HG02759 (cell line): ENCODE data around the gene NIN.

Experiments used
- ATAC-seq: cut with Tn5 transposase; IDR thresholded peaks from one replicate; pipeline ENCODE4 v1.9.1; 2021; ENCODE audit warnings: mild to moderate bottlenecking, moderate library complexity; ENCODE audit not compliant: unreplicated experiment

The NIN gene

DNA sequence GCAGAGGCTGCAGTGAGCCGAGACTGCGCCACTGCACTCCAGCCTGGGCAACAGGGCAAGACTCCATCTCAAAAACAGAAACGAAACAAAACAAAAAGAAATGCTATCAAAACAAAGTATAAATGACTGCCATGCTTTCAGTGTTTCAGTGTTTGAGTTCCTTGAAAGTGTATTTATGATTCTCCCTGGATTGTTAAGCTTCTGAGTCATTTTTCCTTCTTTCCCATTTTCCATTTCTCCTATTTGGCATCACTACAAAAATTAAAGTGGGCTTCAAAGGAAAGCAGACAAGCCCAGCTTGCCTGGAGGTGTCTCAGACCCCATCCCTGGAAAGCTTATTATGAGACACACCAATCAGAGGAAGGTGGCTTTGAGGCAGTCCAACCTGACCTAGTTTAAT is 35.1 kb downstream of the NIN start:
- no peak for ATAC-seq

DNA sequence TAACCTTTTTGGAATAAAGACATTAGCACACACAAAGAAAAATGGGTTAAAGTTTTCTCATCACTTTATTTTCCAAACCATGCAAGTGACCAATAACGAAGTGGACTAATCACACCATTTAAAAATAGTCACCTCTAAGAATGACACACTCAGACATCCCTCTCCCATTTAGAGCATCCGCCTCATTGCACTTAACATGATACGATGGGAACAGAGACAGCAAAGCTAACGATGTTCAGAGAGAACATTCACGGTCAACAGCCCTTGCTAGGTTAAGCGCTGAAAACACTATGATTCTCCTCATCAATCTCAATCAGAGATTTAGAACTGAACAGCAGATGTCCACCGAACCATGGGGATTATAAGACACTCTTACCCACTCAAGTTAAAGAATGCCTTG is 35.8 kb downstream of the NIN start:
- no peak for ATAC-seq

DNA sequence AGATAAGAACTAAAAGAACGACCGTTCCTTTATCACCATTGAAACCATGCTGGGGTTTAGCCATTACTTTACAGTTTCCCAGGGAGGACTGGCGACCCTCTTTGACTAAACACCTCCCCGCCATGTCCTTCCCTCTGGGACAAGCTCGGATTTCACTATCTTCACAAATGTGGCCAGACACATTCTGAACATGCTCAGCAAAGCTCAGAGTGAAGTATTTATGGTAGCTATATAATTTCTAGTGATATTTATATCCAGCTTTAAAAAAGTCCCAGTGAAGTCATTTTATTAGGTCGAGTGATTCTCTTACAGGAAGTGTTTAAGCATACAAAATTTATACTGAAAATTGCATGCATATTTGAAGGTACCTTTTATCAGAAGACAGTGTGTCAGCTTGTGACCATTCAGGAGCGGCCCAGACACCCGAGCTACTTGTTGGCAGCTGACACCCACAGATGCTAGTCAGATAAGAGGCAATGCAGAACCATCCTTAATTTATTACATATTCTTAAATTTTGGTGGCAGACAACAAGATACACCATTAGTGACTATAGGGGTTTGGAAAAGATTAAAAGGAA is 36.8 kb downstream of the NIN start:
- no peak for ATAC-seq

DNA sequence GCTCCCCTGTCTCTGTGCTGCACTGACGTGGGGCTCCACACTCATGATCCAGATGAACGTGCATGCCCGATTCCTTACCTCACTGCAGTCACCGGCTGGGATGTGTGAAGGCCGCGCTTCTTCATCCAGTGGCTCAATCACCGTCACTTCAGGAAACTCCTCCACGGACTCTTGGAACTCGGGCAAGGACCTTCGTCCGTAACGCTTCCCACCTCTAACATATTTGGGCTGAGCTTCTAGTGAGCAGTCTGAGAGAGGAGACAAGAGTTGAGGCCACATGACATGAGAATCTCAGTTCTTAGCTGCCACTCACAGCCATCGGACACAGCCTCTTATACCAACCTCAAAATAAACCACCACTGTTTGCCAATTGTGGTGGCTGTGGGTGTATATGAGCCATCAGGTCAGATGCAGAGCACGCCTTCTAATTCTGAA is 38.3 kb downstream of the NIN start:
- ATAC-seq: no peak

DNA sequence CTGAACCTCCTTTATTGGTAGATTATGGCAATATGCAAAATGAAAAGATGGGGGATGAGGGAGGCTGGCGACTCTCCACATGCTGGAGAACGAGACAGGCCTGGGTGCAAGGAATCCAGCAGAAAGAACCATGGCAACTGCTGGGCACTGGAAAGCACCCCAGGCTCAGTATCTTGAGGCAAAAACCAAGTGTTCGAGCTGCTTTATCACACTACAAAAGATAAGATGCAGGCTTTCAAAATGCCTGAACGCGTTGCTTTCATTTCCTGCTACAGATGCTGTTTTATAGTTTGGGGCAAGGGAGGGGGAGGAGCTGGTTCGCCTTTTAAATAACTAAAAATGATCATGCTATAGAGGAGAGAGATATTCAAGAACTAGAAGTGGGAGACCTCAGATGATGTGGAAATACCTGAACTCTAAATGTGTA is 38.9 kb downstream of the NIN start:
- no peak for ATAC-seq

DNA sequence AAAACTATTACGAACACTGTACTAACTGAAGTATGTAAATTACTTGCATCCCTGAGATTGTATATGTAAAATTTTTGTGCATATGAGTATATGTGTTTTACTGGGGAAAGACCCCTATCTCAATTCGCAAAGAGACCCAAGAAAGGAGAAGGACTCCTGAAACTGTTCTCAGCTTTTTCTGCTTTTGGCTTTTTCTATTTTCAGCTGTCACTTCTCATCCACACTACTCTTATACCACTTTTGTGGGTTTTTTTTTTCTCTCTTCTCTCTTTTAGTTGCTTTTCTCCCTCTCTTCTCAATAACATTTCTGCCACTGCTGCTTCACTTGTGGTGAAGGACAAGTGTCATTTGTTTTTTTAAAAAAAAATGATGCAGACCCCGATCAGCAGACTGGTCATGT is 39.8 kb downstream of the NIN start:
- peak; percentile 32 for ATAC-seq

DNA sequence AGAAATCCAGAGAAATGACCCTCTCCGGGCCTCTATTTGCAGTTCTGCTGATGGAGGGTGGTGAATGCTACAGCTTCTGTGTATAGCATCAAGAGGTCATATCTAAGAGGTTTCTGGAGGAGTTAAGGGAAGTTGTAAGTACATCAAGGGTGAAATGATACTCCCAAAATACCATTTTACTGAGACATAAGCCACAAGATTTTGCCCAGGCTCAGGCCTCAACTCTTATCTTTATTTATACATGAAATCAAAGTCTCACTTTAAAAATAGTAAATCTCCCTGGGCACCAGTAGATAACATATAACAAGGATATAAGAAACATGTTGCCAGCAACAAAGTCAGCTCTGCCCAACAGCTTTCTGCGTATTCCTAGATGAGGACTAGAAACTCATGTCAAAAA is 40.4 kb downstream of the NIN start:
- no peak for ATAC-seq

DNA sequence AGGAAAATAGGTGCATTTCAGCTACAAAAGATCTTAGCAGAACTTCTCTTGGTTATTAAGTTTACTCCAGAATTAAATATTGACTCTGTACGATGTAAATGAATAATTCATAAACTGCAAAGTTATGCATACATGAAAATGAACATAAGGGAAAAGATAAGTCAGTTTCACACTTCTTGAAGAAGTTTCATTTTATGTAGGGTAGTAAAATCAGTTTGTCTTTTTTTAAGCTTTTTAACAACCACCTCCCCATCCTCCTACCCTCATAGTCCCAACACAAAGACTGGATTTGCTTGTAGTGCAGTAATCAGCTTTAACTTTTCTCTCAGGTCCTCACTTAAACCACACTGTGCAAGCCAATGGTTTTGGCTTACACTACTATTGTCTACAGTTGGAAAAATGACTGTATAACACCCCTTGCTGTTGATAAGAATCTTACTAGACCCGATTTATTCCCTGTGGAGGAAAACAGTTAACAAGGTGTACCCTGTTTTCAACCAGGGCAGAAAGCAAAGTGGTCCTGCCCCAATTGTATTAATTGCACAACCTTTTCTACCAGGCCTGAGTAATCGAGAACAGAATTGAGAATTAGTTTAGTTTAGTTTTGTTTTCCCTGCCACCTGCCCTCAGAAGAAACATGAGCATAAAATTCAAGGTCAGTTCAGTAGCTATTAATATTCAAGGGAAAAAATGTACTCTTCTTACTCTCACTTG is 44.1 kb downstream of the NIN start:
- no peak for ATAC-seq

DNA sequence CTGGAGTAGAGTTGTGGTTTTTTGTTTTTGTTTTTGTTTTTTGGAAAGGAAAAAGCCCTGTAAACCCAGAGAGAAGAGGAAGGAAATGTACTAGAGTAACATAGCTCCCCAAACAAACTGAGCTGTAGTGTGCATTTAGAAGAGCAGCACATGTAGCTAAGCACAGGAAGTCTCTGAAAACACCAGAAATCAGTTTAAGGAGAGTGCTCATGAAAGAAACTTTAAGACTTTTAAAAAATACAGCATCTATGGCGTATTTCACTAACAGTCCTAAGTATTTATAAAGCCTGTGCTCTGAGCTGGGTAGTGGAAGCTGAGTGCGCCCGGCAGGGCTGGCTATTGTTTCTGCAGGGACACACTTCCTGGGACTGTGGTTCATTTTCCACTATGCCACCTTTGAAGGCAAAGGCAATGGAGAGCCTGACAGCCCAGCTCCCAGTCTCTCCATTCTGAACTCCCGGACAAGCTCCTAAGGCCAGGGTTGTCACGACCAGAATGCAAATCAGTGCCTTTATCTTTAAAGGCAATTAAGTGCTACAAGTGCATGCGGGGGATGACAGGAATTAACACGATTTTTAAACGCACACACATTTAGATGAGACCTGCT is 45.4 kb downstream of the NIN start:
- no peak for ATAC-seq

DNA sequence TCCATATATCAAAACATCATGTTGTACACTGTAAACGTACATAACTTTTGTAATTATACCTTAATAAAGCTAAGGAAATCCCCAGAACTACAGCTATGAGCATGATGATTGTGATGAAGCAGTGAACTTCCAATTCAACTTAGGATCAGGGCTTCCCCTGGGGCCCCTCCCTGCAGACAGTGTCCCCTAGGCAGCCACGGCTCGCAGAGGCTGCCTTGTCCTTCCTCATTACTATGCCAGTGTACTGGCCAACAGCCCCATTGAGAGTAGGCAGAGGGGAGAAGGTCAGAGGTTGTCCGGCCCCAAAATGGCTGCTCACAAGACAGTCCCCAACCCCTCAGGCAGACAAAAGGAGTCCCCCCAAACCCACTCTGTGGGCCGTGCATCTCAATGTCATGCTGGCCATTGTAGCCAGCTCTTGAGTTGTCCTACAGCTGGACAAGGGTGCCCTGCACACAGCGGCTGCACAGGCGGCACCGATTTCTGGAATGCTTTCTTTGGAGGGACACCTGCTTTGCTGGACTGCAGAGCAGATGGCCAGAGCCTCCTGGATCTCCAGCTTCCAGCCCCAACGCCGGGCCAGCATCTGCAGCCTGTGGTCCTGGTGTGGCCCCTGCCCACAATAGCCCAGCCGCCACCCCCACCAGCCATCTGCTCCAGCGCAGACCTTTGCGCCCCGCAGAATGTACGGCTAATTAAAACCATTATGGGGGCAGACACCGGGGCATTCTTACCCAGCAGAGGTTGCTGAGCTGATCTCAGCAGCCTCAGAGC is 46.1 kb downstream of the NIN start:
- no peak for ATAC-seq

DNA sequence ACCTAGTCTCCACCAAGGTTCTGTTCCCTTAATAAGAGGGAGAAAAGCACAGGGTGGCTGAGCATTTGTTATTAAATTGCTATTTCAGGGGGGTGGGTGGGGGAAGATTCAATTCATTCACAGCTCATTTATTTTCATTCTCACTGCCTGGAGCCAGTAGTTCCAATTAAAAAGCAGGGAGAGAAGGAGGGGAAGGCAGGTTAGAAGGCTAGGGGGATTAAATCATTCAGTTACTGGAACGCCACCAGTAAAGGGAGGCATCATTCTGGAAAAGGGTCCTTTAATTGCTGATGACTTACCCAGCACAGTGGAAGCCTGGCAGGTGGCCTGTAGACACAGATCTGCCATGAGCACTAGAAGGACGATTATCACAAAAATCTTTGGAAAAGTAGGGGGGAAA is 47.4 kb downstream of the NIN start:
- no peak for ATAC-seq

DNA sequence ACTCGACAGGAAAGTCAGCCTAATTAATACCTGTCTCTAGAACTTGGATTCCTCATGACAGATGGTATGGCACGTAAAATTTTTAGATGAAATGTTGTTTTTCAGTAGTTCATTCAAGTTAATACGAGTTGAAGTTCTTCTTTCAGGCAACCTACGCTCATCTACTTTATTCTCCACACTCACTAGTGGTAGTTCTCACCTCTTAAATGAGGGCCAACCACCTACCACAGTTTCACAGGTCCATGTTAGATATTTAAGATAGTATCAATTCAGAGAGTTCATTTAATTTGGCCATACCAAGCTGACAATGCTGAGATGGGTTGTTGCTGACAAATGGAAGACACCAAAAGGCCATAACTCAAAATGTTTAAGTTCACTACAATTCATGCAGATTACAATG is 50.6 kb downstream of the NIN start:
- ATAC-seq: no peak

DNA sequence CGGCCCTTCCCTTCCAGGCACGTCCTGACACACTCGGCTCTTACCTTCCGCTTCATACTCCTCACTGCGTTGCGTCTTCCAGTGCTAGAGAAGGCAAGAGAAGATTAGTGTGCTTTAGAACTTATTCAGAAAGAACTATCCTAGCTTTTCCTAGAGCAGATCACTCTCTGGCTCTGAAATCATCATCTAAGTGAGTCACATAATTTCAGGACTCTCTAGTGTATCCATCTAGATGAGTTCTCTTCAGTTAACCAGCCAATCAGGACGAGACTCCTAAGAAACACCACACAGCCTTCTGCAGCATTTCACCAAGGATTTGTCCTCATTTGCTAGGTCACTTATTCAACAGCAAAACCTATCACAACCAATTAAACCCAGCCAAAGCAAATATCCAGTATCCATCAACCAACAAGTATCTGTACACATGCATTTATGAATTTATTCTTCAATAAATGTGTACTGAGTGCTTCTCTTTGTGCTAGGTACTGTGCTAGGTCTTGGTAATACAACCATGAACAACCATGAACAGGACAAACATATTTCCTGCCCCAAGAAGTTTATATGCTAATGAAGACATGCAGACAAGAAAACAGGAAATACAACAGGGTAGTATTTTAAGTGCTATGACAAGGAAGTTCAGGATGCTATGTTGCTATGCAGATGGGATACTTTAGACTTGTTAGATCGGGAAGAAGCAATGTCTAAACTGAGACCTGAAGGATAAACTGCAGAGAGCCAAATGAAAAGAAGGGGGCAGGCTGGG is 52.1 kb downstream of the NIN start:
- no peak for ATAC-seq

DNA sequence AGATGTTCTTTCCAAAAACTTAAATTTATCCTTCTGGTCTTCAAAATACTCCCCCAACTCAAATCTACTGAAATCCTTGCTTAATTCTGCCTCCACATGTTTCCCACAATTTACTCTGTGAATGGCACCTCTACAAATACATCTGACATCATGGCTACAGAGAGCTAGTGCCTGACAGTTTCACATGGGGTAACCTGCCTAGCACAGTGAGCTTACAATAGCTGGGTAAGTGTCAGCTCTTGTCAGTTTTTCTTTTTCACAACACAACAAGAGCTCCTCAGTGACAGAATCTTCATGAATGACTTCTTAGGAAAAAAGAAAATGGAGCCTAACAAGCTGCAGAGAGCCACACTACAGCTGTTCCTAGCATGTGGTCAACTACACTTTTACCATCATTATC is 54.4 kb downstream of the NIN start:
- ATAC-seq: no peak

DNA sequence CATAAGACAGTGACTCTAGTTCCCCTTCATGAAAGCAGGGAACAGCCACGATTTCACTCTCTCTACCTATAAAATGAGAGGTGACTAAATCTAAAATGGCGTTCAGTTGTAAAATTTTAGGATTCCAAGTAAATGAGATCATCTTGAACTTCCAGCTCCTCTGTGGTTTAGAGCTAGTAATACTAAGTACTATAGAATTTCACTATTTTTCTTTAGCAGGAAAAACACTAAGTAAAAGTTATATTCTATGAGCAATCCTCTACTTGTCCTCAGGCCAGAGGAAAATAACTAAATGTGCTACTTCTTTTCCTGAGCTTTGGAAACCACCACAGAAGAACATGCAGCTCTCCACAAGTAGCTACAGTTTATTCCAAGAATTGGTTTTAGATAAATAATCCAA is 55.6 kb downstream of the NIN start:
- ATAC-seq: no peak

DNA sequence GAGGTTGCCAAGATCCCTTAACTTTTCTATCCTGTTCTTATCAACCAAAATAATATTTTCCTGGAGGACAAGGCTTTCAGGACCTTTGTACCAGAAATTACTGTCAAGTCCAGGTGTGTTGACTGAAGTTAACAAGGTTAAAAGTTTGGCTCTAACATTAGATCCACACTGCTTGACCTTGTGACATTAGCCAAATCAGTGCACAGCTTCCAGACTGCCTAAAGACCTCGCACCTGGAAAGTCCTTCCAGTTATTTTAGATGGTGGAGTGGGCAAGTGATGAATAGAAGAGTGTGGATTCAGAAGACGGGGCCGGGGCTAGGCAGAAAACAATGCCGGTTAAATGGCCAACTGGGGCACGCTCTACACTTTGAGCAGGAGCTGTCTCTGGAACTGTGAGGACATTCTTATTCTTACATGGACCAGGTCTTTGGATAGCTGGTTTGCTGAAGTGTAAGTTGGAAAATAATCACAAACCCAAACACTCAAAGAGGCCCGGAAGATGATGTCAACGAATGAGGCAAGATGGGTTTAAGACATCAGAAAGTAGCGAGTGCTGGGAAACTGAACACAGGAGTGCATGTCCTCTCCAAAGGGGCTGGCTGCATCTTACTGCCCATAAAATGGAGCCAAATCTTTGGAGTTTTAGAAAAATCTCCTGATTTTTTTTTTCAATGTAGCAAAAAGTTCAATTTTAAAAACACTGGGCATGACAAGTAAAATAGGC is 56.3 kb downstream of the NIN start:
- no peak for ATAC-seq

DNA sequence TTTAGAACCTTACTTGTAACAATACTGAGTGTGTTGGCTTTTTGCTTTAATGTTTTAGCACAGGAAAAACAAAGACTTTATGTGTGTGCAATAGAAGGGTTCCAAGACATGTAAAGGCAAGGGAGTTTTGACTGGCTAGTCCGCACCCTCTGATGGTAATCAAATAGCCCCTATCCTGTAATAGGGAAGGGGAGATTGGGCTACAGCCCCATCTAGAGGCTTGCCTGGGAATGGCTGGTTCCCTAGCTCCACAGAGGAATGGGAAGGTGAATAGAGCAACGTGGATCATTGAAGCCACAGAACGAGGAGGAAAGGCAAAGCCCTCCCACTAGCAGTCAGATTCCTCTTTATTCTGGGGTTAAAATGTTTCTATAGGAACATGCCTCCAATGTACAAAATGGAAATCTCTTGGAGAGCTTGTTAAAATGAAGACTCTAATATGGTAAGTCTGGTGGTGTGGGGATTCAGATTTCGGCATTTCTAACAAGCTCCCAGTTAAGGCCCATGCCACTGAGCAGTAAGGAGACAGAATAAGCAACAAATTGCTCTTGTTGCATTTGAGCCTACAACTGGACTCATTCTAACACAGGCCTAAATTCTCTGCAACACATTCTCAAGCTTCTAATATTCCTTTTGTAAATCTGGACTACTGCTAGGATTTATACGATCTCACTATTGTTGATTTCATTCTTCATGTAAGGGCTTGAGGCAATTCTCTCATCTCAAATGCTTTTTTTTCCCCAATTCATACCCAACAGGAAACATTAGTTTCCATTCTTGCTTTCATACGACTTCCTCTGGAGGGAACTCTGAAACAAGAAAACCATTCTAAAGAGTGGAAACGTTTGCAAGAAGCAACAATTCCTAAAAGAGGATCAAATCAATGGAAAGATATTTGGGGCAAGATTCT is 57.1 kb downstream of the NIN start:
- no peak for ATAC-seq

DNA sequence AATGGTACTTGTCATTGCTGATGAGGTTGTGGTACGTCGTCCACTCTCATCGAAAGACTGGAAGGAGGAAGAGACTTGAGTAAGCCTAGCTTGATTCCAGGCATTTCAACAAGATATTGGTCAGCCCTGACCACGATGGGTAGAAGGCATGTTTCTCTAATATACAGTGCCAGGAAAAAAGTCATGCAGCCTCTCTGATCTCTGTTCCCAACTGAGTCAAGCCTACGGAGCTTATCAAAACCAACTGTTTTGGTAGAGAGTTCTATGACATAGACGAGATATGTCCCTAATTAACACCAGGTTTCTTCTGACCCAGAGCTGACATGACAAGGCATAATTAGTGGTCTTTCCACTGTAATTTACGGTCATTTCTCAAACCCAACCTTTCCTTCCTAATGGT is 58.5 kb downstream of the NIN start:
- no peak for ATAC-seq

DNA sequence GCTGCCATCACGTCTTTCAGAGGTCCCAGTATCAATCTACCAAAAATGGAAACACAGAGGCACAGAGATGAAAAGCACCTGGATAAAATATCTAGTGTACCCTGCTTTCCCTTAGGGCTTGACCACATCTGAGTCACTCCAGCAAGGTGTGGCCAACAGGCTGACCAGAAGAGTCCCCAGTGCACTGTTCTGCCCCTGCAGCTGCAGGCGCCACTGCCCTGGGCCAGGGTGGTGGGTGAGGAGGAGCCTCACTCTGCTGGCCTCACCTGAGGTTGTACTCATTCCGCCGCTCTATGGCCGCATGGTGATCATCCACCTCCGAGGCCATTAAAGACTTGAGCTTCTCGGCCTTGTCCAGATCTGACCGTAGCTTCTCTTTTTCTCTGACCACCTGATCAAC is 60.4 kb downstream of the NIN start:
- ATAC-seq: no peak
